Mesodermal cell (in vitro differentiated cells): ENCODE measurements around the gene DPYSL3.

Source experiments
- H3K27ac ChIP-seq: 2 replicates; pipeline ENCODE4 v1.7.0; 2013; ENCODE audit warnings: mild to moderate bottlenecking, low read depth, low read length, moderate library complexity; ENCODE audit not compliant: severe bottlenecking
- H3K36me3 ChIP-seq: 2 replicates; pipeline ENCODE4 v1.7.1; 2013; ENCODE audit warnings: mild to moderate bottlenecking, low read length, moderate library complexity; ENCODE audit not compliant: control insufficient read depth, insufficient read depth
- H3K4me1 ChIP-seq: one replicate; pipeline ENCODE4 v1.7.1; 2013; ENCODE audit warnings: mild to moderate bottlenecking, low read length; ENCODE audit not compliant: insufficient read depth, control insufficient read depth, poor library complexity, severe bottlenecking
- H3K4me3 ChIP-seq: 2 replicates; pipeline ENCODE4 v1.7.0; 2013; ENCODE audit warnings: low read length, control low read depth, mild to moderate bottlenecking; ENCODE audit not compliant: insufficient read depth, poor library complexity, severe bottlenecking; ENCODE audit errors: extremely low read depth
- H3K9me3 ChIP-seq: 2 replicates; pipeline ENCODE4 v1.7.1; 2013; ENCODE audit warnings: mild to moderate bottlenecking, low read length, moderate library complexity; ENCODE audit not compliant: control insufficient read depth
- WGBS, 2 experiments: methylation state at CpG; one replicate each; pipeline ENCODE4 v1.1.5; 2013; ENCODE audit warnings: missing lambda C conversion rate in 2 of 2; ENCODE audit not compliant: insufficient coverage in 2 of 2; 5-methylcytosine and 5-hydroxymethylcytosine counted together

The DPYSL3 gene

DNA sequence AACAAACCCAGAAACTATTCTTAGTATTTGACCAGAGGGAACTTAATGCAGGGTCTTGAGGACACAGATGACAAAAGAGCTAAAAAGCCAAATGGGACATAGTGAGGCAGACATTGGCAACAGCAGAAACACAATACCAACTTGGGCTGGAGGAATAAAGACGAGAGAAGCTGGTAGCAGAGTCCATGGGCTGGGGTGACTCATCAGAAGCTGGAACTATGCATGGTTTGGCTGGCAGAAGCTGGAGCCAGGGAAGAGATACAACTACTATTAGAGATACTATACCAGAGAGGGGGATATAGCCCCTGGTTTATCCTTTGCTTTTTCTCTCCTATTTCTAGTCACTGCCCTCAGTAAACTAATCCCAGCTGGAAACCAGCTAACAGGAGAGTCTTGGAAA lies 29.2 kb upstream of the DPYSL3 start:
- WGBS, 2 experiments: no CpG with 5 or more reads among the region's 1 CpG
- Histone ChIP-seq H3K27ac (no peak overlapping the region), H3K9me3 (no peaks in the 10 kb centered on the region), H3K4me1 (peaks cover 18% of the 10 kb centered on the region), H3K36me3 (no peaks in the 10 kb centered on the region), H3K4me3 (no peak overlapping the region)

DNA sequence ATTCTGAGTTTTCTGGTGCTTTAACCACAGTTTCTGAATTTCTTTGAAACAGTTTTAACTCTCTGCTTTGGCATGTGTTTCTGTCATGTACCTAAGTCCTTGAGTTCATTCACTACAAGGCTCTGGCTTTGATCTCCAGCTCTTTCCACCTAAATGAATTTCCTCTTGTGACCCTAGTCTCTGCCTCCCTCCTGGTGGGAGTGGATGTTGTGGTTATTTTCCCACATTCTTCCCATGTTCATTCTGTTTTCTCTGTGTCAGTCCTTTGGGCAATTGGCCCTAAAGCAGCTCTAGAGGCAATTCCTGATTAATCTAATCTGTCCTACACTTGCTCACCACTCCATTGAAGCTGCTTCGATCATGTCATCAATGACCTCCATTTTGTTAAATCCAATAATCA lies 28.4 kb upstream of the DPYSL3 start:
- no peaks in the 10 kb centered on the region for H3K36me3 ChIP-seq
- H3K4me1 ChIP-seq: peaks cover 18% of the 10 kb centered on the region
- no peaks in the 10 kb centered on the region for H3K9me3 ChIP-seq
- 92 to 100% methylated on average over 1 of the region's 1 CpG for WGBS, 2 experiments
- no peak overlapping the region for H3K27ac ChIP-seq
- H3K4me3 ChIP-seq: no peak overlapping the region

DNA sequence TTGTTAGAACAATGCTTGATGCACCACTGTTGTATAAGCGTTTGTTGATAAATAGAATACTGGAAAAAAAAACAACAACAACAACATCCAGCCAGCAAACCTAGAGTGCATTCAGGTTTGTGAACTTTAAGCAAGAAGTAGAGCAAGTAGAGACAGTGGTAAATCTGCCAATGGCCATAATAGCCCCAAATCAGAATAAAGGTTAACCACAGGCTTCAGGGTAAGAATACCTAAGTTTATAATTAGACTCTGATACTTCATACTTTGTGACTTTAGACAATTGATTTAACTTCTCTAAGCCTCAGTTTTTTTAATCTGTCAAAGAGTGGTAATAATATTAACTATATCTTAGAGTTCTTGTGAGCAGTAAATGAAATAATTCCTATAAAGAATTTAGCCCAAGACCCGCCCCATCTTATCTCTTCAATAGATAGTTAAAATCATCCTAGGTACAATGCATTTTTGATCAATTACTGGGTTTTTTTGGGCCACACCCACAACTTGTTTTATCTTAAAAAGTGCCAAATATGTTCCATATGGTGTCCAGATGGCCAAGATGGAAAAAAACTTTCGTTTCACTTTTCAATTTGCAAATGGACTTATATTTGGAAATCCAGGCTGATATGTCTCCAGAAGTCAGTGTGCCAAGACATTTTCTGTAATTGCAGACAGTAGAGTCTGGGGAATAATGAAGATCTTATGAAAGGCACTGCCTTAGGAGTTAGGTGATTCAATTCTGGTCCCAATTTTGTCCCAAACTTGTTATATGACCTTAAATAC lies 24.5 kb upstream of the DPYSL3 start:
- 83 to 88% methylated on average over 1 of the region's 3 CpGs for WGBS, 2 experiments
- Histone ChIP-seq H3K27ac (no peak overlapping the region), H3K4me1 (peaks cover 23% of the 10 kb centered on the region), H3K4me3 (no peak overlapping the region), H3K36me3 (no peaks in the 10 kb centered on the region), H3K9me3 (no peaks in the 10 kb centered on the region)

DNA sequence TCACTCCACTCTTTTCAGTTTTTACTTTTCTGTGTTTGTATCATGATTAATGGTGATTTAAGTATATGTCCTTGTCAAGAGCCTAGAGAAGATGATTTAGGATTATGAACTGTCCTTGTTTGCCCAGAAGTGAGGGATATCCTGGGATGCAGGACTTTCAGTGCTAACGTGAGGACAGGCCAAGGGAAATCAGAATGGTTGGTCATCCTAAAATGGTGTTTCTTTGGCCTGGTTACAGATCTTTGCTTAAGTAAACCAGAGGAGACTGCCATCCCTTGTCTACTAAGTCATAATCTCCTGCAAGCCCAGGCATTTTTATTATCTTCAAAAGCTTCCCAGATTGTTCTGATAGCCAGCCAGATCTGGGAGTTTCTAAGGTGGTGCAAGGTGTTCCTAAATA lies 22.3 kb upstream of the DPYSL3 start:
- no peaks in the 10 kb centered on the region for H3K36me3 ChIP-seq
- no peak overlapping the region for H3K4me3 ChIP-seq
- no peaks in the 10 kb centered on the region for H3K9me3 ChIP-seq
- 89 to 100% methylated on average over 1 of the region's 1 CpG for WGBS, 2 experiments
- no peak overlapping the region for H3K27ac ChIP-seq
- peaks cover 13% of the 10 kb centered on the region for H3K4me1 ChIP-seq

DNA sequence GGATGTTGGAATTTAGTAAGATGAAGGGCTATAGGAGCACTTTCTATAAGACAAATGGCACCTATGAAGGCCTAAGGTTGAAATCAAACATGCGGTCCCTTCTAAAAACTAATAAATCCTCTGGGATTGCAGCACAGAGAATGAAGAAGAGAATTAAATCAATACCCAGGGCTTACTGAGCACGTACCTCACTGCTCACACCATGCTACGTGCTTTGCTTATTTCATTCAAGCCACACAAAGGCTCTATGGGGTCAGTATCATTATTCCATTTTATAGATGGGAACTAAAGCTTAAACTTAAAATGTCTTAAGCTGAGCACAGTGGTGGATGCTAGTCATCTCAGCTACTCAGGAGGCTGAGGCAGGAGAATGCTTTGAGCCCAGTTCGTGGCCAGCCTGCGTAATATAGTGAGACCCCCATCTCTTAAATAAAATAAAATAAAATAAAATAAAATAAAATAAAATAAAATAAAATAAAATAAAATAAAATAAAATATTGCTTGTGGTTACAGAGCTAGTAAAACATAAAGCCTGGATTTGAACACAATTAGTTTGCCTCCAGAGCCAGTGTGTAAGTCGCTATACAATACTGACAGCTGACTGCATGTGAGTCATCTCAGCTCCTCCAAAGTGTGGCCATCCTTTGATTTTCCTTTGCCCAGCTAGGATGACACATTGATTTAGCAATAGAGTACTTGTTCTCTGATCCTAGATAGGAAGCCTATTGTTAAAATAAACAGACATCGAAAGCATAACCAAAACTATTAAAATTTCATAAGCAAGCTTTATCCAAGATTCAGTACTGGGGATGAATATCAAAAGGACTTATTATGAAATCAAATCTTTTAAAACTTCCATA lies 20.9 kb upstream of the DPYSL3 start:
- no peak overlapping the region for H3K4me3 ChIP-seq
- no peaks in the 10 kb centered on the region for H3K36me3 ChIP-seq
- no peak overlapping the region for H3K27ac ChIP-seq
- H3K9me3 ChIP-seq: no peaks in the 10 kb centered on the region
- H3K4me1 ChIP-seq: peaks cover 6% of the 10 kb centered on the region
- WGBS, 2 experiments: 81 to 82% methylated on average over 2 of the region's 7 CpGs

DNA sequence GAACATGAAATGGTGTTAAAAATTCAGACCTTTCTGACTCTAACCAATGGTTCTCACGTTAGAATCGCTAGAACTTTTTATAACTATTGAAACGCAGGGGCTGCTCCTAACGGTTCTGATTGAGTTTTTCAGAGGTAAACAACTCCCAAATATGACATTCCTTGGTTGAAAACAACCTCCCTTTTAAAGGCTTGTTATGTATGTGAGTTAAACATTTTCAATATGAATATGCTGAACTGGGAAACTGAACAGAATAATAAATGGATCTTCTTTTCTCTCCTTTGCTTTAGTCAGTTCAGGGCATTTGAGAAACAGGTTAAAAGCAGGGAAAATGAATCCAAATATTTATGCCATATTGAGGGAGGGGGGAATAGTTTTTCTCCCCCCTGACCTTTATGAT lies 13.2 kb upstream of the DPYSL3 start:
- no peak overlapping the region for H3K27ac ChIP-seq
- H3K9me3 ChIP-seq: no peaks in the 10 kb centered on the region
- WGBS, 2 experiments: 72% methylated on average over 2 of the region's 4 CpGs; no CpG with 5 or more reads in 1 of the 2 experiments
- H3K4me1 ChIP-seq: no peaks in the 10 kb centered on the region
- no peaks in the 10 kb centered on the region for H3K36me3 ChIP-seq
- no peak overlapping the region for H3K4me3 ChIP-seq

DNA sequence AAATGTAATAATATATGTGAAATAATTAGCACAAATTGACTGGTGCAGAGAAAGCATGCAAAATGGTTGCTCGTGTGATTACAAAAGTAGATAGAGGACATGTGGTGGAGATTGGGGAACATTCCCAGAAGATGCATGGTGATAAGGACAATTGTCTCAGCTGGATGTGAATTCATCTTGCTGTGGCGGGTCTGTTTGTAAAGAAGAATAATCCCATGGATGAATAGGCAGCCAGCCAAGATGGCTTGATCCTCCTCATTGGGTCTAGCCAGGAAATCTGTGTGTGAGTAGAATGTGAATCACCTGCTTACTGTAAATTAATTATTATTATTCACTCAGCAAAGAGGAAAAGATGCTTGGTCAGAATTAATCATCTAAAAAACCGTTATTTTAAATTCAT lies 12.6 kb upstream of the DPYSL3 start:
- no peak overlapping the region for H3K27ac ChIP-seq
- no peak overlapping the region for H3K4me3 ChIP-seq
- no peaks in the 10 kb centered on the region for H3K4me1 ChIP-seq
- 59 to 64% methylated on average over 1 to 2 of the region's 3 CpGs for WGBS, 2 experiments
- no peaks in the 10 kb centered on the region for H3K36me3 ChIP-seq
- no peaks in the 10 kb centered on the region for H3K9me3 ChIP-seq

DNA sequence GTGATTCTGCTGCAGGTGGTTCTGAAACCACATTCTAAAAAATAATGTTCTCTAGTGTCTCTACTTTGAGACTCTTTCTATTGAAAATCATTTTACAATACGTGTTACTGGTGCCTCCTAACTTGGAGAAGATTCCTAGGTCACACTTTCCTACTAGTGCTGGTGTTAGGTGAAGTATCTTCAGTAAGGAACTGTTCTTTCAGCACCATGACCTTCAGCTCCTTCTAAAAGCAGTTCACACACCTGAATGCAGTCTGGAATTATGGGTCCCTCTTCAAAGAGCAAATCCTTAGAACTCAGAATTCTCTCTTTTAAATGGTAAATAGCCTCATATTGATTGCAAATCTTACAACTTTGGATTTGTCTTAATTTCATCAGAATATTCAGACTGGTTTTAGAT lies 10.6 kb upstream of the DPYSL3 start:
- Histone ChIP-seq H3K36me3 (no peaks in the 10 kb centered on the region), H3K4me3 (no peak overlapping the region), H3K9me3 (no peaks in the 10 kb centered on the region), H3K4me1 (no peaks in the 10 kb centered on the region), H3K27ac (no peak overlapping the region)
- WGBS, 2 experiments: 60 to 83% methylated on average over 1 of the region's 1 CpG

DNA sequence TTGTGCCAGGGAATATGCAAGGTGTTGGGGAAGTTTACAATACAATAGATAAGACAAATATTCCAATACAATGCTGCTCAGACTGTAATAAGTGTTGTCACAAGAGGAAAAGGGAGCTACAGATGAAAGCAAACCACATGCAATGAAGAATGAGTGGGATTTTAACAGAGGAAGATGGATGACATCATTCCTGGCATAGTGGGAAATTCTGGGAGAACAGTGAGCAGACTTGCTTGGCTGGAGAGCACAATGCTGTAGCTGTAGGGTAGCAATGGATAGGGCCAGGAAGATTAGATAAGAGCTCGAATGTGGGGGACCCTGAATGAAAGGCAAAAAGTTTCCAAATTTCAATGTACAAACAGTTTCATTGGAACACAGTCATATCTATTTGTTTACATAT lies 9.5 kb upstream of the DPYSL3 start:
- Histone ChIP-seq H3K4me3 (no peak overlapping the region), H3K27ac (no peak overlapping the region), H3K36me3 (no peaks in the 10 kb centered on the region), H3K4me1 (no peaks in the 10 kb centered on the region), H3K9me3 (no peaks in the 10 kb centered on the region)
- no CpG with 5 or more reads among the region's 1 CpG for WGBS, 2 experiments

DNA sequence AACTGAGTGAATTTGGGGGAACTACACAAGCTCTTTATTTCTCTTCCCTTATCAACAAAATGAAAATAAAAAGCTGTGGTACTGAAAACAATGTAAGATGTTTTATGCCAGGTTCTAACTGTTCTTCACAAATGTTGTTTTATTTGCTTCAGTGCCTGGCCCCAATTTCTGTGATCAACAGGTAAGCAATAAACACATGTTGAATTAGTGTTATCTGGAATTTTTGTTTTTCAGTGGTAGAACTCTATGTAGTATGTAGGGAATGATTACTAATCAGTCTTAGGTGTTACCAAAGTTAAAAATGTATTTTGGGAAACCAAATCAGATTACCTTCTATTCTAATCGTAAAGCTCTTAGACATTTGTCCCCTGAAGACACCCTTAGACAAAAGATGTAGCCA lies 7.5 kb upstream of the DPYSL3 start:
- no peaks in the 10 kb centered on the region for H3K4me1 ChIP-seq
- no CpG with 5 or more reads among the region's 1 CpG for WGBS, 2 experiments
- no peak overlapping the region for H3K27ac ChIP-seq
- H3K4me3 ChIP-seq: no peak overlapping the region
- no peaks in the 10 kb centered on the region for H3K36me3 ChIP-seq
- no peaks in the 10 kb centered on the region for H3K9me3 ChIP-seq

DNA sequence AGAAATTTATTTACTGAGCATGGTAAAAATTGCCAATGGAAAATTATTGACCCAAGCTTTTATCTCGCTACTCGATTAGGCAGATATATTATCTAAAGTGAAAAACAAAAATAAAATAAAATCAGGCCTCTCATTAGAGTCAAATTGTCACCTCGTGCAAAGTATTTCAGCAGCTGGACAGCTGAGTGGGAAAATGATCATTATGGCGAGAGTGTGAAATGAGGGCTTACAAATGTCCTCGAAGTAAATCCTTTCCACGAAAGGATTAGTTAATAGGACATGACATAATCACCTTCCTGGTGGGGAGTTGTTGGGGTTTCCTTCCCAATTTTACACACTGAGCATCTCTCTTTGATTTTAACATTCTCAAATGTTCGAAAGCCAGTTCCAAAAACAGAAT lies 5.4 kb upstream of the DPYSL3 start:
- Histone ChIP-seq H3K9me3 (no peaks in the 10 kb centered on the region), H3K27ac (no peak overlapping the region), H3K4me1 (no peaks in the 10 kb centered on the region), H3K4me3 (no peak overlapping the region), H3K36me3 (no peaks in the 10 kb centered on the region)
- 80% methylated on average over 1 of the region's 7 CpGs; no CpG with 5 or more reads in 1 of the 2 experiments for WGBS, 2 experiments
